Medulla oblongata (tissue), 1 donor: ENCODE data around the gene FXN.

Experiments
- DNase-seq: peaks from one replicate; pipeline ENCODE4 v3.0.0-alpha.2; 2015; ENCODE audit errors: extremely low spot score

FXN gene

GRCh38 chr9:69141851-69142250 lies 106.3 kb downstream of the FXN start:
- no peak for DNase-seq

GRCh38 chr9:69143291-69143690 lies 107.7 kb downstream of the FXN start:
- DNase-seq = no peak

- no peak for DNase-seq
Measured at GRCh38 chr9:69145144-69145715, 109.7 kb downstream of the FXN start.

GRCh38 chr9:69147041-69147834 lies 111.7 kb downstream of the FXN start:
- DNase-seq = no peak

GRCh38 chr9:69149321-69149807 lies 113.8 kb downstream of the FXN start:
- peak; percentile 71 for DNase-seq
